HG02759 (cell line): ENCODE data around the gene CD46.
"Not testable (repeated sequence)": the region's sequence is repeated elsewhere in the genome, so short reads cannot be mapped to it uniquely, and the experiment has no call there.

Experiments
- ATAC-seq: cut with Tn5 transposase; IDR thresholded peaks from one replicate; pipeline ENCODE4 v1.9.1; 2021; ENCODE audit warnings: mild to moderate bottlenecking, moderate library complexity; ENCODE audit not compliant: unreplicated experiment

The CD46 gene

DNA sequence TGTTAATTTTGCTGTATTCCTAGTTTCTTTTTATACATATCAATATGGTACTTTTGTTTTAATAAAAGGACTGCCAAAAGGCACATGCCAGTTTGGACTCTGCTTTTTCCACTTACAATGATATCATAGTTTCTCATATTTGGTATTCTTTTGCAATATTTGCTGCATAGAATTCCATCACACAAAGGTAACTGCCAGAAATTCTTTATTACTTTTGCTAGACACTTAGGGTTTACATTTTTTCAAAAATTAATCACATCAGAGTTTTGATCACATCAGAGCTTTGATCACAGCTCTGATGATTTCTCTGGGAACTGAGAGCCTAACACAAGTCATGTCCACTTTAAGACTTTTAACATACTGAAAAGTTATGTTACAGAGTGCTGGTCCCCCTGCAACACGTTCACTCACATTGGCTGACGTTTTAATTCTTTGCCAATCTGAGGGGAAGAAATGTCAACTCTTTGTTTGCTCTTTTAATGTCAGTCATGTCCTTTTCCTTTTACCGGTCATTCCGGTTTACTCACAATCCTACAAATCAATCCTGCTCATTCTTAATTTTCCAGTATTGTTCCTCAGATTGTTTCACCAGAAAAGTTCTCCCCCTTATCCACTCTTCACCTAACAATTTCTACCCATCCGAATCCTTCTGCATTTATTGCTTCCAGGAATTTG lies 1.1 kb upstream of the CD46 start:
- no peak for ATAC-seq

DNA sequence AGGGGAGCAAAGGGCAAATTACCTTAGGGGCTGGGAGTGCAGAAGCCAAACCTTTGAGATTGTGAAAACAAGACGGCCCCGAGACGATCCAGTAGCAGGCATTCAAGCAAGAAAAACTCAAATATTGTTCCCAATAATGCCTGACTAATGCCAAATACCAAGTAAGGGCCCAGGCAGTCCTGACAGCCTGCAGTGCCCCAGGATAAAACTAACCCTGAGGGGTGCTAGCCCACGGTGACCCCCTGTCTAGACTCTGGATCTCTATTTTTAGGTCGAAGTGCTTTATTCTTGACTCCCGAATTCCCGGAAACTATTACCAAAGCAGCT lies 428 bp upstream of the CD46 start:
- peak; percentile 1 for ATAC-seq

DNA sequence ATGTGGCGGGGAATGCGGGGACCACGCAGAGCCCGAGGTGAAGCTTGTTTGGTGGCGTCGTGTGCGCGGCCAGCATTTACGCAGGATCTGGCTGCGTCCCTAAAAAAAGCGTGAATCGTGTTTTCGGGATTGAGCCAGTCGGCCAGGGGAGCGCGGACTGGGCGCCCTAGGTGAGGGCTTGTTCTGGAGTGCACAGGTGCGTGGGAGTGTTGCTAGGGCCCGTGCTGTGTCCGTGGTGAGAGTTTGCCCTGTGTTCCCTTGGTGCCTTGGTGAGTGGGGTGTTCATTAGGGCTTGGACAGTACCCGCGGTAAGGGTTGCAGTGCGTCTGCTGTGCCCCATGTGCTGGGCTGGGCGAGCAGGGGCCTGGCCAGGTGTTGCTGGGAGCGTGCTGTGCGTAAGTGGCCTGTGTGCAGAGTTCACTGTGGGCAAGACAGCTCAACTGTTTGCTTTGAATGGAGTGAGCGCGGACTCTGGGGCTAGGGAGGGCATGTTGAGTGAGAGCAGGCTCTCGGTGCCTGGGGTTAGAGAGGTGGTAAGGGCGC lies 673 bp downstream of the CD46 start:
- ATAC-seq, result peak; percentile 33

DNA sequence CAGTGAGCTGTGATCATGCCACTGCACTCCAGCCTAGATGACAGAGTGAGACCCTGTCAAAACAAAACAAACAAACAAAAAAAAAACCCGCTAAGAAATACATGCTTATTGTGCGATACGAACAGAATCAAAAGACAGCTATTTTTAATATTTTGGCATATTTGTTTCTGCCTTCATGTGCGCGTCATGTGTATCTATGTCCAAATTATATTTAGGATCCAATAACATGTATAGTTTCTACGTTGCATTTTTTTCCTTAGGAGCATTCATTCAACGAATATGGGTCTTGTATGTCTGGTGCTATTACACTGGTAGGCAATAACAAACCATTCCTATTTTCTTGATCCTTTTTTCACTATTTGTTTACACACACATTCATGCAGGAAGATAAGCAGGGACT lies 1.8 kb downstream of the CD46 start:
- no peak for ATAC-seq

DNA sequence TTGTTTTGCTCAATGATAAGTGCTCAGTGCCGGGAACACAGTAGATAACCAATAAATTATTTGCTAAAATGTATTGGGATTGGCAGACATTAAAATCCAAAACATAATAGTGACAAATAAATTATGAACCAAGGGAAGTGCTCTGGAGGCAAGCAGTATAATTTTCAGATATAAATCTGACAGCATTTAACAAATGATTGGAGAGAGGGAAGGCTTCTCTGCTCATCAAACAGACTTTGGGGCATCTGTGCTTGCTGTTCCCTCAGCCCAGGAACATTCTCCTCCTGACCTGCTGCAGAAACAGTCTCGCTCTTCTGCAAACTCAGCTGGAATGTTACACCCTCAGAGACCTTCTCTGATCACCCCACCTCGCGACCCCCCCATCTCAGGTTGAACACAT lies 2.2 kb downstream of the CD46 start:
- ATAC-seq, result no peak

DNA sequence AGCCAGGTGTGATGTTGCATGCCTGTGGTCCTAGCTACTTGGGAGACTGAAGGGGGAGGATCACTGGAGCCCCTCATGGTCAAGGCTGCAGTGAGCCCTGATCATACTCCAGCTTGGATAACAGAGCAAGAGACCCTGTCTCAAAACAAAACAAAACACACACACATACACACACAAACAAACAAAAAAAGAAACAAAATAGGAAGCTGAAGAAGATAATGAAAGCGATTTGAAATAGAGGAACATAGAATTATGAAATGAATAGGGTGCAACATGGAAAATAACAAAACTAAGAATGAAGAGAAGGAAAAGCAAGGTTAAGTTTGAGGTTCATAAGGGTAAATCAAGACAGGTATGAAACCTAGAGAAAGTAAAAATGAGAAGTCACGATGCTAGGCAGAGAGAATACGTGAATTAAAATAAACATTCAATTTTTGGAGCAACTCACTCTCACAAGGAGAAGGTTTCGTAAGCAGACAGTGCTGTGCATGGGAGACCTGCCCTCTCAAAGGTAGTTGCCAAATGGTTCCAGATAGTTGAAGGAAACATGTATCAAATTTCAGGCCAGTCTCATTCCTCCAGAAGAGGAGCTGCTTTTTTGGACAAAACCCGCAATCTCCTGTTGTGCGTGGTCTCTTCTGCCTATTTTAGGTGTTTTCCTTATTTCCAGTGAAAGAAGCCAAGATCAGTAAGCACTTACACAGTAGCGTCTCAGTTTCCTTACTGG lies 3.3 kb downstream of the CD46 start:
- no peak for ATAC-seq

DNA sequence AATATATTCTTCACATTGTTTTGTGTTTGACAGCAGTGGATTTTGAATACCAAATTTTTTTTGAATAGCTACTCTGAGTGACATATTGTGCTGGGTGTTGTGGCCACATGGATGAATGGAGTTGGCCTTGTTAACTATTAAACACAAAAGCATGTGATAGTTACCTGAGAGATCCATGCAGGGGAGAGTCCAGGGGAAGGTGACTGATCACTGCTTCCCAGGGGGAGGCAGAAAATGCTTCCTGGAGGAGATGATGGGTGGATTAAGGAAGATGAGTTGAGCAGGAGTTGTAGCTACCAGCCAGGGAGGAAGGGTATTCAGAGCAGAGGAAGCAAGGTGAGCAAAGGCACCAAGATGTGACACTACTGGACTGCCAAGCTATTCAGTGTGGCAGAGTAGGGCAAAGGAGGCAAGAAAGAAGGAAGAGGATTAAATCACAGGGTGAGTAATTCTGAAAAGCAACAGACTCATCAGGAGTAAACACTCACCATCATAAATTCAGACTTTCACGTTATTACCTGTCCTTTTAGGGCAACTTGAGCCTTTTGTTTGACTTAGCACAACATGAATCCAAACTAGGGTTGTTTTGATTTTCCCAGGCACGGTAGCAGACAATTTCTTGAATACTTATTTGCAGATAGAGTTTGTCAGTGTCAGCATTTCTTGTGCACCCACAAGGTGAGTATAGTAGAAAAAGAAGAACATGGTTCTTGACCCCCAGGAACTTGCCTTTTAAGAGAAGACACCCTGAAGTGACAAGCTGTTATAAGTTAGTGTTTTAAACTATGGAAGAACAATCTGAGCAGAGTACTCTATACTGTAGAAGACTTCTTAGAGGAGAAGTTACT lies 4.2 kb downstream of the CD46 start:
- no peak for ATAC-seq

DNA sequence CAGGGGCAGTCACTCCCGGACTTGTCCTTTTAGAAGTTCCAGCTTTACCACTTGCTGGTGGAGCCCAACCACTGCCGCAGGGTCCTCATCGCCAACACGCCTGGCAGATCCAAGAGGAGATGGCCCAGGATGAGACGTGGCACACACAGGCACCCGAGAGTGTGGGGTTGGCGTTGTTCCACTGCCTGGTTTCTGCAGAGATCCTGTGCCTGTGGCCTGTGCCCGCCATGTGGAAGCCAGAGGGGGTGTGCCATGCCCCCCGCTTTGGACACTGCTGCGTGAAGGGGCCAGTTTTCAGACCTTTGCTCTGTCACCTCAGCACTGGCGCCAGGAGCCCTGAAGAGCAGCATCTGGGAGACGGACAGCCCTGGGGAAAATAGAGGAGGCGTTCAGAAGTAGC lies 10.8 kb downstream of the CD46 start:
- no peak for ATAC-seq

DNA sequence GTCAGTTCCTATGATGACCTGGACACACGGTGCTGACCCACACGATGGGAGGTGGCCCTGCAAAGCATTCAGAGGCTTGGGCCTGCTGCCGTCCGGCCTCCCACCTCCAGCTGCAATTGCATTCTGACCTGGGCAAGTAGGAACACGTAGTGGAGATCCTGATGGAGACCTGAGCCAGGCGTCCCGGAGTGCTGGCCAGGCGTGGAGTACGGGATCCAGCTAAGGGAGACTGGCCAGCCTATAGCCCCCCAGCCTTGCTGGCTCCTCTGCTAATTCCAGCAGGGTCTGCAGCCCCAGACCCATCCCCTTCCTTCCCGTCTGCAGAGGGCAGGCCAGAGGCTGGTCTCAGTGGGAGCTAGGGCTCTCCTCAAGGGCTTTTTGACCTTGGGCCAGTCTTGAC lies 11.2 kb downstream of the CD46 start:
- no peak for ATAC-seq

DNA sequence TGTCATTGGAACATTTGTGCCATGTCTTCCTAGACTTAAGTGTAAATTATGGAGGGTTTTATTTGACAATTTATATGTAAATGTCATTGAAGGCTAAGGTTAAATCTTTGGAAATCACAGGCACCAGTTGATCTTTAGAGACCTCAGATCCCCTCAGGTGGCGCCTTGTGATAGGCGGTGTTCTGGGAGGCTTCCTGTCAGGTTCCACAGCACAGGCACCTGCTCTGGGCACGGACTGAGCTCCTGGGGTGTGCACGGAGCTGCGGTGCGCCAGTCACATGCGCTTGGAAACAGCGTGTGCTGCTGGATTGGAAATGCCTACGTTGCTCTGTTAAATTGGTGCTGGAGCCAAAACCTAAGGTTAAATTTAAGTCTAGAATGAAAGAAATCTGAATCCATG lies 12.1 kb downstream of the CD46 start:
- no peak for ATAC-seq

DNA sequence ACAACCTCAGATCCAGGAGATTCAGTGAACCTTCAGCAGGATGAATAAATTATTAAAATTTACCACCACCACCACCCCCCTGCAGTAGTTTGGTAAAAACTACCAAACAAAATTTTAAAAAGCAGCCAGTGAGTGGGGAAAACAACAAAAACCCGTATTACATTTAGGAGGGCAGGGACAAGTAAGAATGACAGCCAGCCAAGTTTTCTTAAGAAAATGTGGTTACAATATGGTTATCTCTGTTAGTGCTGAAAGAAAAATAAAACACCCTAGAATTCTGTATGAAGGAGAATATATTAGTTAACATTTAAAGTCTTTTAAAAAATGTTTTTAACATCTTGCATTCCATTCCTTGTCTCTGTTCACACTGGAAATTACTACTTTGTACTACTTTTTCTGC lies 14.7 kb downstream of the CD46 start:
- ATAC-seq, result no peak

DNA sequence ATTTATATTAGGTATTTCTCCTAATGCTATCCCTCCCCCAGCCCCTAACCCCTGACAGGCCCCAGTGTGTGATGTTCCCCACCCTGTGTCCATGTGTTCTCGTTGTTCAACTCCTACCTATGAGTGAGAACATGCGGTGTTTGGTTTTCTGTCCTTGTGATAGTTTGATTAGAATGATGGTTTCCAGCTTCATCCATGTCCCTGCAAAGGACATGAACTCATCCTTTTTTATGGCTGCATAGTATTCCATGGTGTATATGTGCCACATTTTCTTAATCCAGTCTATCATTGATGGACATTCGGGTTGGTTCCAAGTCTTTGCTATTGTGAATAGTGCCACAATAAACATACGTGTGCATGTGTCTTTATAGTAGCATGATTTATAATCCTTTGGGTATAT lies 18.7 kb downstream of the CD46 start:
- ATAC-seq, result not testable (repeated sequence)

DNA sequence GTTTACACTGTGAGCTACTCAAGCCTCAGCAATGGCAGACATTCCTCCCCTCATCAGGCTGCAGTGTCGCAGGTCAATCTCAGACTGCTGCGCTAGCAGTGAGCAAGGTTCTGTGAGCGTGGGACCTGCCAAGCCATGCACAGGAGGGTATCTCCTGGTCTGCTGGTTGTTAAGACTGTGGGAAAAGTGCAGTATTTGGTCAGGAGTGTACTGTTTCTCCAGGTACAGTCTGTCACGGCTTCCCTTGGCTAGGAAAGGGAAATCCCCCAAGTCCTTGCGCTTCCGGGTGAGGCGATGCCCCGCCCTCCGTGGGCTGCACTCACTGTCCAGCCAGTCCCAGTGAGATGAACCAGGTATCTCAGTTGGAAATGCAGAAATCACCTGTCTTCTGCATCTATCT lies 24.2 kb downstream of the CD46 start:
- ATAC-seq, result not testable (repeated sequence)

DNA sequence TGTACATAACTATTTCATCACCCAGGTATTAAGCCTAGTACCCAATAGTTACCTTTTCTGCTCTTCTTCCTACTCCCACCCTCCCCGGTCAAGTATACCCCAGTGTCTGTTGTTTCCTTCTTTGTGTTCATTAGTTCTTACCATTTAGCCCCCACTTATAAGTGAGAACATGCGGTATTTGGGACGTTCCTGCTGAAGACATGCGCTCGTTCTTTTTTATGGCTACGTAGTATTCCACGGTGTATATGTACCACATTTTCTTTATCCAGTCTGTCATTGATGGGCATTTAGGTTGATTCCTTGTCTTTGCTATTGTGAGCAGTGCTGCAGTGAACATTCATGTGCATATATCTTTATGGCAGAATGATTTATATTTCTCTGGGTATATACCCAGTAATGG lies 25.6 kb downstream of the CD46 start:
- not testable (repeated sequence) for ATAC-seq

DNA sequence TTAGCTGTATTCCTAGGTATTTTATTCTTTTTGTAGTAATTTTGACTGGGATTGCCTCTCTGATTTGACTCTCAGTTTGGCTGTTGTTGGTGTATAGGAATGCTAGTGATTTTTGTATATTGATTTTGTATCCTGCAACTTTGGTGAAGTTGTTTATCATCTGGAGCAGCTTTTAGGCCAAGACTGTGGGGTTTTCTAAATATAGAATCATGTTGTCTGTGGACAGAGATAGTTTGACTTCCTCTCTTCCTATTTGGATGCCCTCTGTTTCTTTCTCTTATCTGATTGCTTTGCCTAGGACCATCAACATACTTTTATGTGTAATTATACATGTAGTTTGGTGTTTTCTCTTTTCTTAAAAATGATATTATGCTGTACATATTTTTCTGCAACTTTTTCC lies 27.2 kb downstream of the CD46 start:
- ATAC-seq, result no peak

DNA sequence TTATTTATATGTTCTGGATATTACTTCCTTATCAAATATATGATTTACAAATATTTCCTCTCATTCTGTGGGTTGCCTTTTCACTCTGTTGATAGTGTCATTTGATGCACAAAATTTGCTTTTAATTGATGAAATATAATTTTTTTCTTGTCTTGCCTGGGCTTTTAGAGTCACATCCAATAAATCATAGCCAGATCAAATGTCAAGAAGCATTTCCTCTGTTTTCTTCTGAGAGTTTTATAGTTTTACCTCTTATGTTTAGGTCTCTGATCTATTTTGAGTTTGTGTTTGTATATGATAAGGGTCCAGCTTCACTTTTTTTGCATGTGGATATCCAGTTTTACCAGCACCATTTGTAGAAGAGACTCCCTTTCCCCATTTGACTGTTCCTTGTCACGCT lies 29.5 kb downstream of the CD46 start:
- no peak for ATAC-seq

DNA sequence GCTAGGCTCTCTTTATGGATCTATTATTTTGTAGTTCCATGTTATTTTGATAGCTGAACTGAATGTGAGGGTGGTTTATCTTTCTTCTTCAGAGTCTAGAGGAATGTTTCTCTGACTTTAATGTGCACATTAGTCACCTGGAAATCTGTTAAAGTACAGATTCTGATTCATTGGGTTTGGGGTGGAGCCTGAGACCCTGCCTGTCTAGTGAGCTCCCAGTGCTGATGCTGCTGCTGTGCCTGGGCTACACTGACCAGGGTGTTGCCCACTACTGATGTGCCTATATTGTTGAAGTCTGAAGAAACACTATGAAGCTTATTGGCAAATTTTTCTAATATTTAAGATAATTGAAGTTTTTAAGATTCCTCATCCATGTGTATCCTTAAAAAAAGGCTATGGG lies 35.9 kb downstream of the CD46 start:
- ATAC-seq, result no peak

DNA sequence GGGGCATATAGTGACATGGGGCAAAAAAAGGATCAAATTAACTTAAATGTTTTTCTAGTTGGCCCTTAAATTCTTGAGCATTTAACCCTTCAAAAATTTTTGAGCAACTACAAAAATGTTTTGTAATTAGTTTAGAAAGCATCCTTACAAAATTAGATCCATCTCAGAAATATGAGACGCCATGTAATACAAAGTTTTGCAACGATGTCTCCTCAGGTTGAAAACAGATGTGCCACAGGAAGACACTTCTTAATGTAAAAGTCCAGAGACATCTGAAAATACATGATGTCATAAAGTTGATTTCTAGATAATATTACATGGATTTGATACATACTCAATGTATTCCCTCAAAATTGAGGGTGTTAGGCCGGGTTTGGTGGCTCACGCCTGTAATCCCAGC lies 37.5 kb downstream of the CD46 start:
- no peak for ATAC-seq

DNA sequence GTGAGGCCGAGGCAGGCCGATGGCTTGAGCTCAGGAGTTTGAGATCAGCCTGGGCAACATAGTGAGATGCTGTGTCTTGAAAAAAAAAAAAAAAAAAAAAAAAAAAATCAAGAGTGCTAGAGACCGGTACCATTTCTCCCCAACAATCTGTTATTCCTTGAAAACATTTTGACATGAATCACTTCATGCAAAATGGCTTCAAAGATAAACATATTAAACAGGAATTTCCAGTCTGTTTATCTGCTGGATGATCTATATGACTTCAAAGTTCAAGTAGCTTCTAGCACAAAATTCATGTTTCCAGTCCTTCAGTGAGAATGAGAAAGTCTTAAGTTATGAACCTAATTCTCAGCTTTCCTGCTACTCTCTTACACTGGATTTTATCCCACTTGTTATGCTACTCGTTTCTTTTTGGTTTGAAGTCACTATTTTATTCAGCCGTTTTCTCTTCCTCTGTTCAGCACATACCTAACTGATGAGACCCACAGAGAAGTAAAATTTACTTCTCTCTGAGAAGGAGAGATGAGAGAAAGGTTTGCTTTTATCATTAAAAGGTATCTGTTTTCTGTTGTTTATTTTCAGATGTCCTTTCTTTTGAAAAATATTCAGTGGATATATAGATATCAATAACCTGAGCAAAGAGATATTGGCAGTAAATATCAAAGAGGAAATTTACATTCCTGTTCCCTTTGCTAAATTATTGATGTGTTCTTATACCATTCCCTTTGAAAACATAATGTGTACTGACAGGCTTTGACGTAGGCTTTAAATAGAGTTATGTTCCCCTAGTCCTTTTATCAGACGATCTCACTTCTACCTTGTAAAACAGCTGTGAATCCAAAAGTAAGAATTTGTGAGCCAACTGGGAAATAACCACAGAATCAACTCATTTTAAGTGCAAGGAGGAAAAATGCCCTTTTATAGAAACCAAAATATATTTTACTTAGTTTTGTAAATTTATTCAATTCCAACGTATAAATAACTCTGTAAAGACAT lies 38.2 kb downstream of the CD46 start:
- ATAC-seq, result no peak

DNA sequence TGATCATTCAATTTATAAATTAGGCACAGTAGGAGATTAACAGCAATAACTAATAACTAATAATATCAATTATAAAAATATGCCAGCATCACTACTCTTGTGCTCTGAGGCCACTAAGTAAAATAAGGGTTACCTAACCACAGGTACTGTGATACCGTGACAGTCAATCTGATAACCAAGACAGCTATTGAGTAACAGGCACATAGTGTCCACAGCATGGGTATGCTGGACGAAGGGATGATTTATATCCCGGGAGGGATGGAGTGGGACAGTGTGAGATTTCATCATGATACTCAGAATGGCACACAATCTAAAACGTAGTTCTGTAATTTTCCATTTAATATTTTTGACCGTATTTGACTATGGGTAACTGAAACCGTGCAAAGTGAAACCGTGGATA lies 39.4 kb downstream of the CD46 start:
- no peak for ATAC-seq

DNA sequence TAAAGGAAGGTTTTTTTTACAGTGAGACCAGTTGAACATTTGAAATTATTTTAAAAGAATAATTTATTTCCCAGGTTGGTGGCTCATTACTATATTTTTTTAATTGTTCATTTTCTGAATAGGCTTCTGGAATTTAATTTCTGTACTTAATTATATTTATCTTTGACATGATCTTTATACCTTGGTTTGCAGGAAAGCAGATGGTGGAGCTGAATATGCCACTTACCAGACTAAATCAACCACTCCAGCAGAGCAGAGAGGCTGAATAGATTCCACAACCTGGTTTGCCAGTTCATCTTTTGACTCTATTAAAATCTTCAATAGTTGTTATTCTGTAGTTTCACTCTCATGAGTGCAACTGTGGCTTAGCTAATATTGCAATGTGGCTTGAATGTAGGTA lies 41.5 kb downstream of the CD46 start:
- ATAC-seq, result no peak
